Femur (tissue), 1 donor: ENCODE results near the gene ULK4.
"Not testable (repeated sequence)": the region's sequence is repeated elsewhere in the genome, so short reads cannot be mapped to it uniquely, and the experiment has no call there.

Experiments used
- DNase-seq: peaks from one replicate; pipeline ENCODE4 v3.0.0-alpha.2; 2017

Gene ULK4

GRCh38 chr3:41956574-41956973 lies 5.3 kb downstream of the ULK4 start:
- no peak for DNase-seq

GRCh38 chr3:41955192-41955591 lies 6.7 kb downstream of the ULK4 start:
- no peak for DNase-seq

GRCh38 chr3:41943311-41943843 lies 18.5 kb downstream of the ULK4 start:
- no peak for DNase-seq

- DNase-seq: no peak
Observed at GRCh38 chr3:41940393-41940792, 21.5 kb downstream of the ULK4 start.

- DNase-seq: no peak
Observed at GRCh38 chr3:41936384-41936783, 25.5 kb downstream of the ULK4 start.

- DNase-seq: no peak
Observed at GRCh38 chr3:41933154-41933676, 28.7 kb downstream of the ULK4 start.

GRCh38 chr3:41932464-41932863 lies 29.4 kb downstream of the ULK4 start:
- DNase-seq: no peak

- DNase-seq: no peak
Observed at GRCh38 chr3:41920406-41920965, 41.4 kb downstream of the ULK4 start.

GRCh38 chr3:41915353-41915752 lies 46.5 kb downstream of the ULK4 start:
- no peak for DNase-seq

GRCh38 chr3:41912280-41912679 lies 49.6 kb downstream of the ULK4 start:
- DNase-seq: no peak

GRCh38 chr3:41907330-41908073 lies 54.4 kb downstream of the ULK4 start:
- no peak for DNase-seq

GRCh38 chr3:41900265-41900664 lies 61.6 kb downstream of the ULK4 start:
- no peak for DNase-seq

- DNase-seq: no peak
Observed at GRCh38 chr3:41898631-41899030, 63.3 kb downstream of the ULK4 start.

GRCh38 chr3:41893977-41894376 lies 67.9 kb downstream of the ULK4 start:
- no peak for DNase-seq

GRCh38 chr3:41888368-41889076 lies 73.4 kb downstream of the ULK4 start:
- no peak for DNase-seq

GRCh38 chr3:41882956-41883355 lies 78.9 kb downstream of the ULK4 start:
- DNase-seq: no peak

GRCh38 chr3:41881233-41881821 lies 80.6 kb downstream of the ULK4 start:
- no peak for DNase-seq

- no peak for DNase-seq
Observed at GRCh38 chr3:41880387-41880786, 81.5 kb downstream of the ULK4 start.

GRCh38 chr3:41877741-41878140 lies 84.2 kb downstream of the ULK4 start:
- DNase-seq: not testable (repeated sequence)

- DNase-seq: no peak
Observed at GRCh38 chr3:41874022-41874421, 87.9 kb downstream of the ULK4 start.

GRCh38 chr3:41872157-41872556 lies 89.7 kb downstream of the ULK4 start:
- no peak for DNase-seq

- DNase-seq: no peak
Observed at GRCh38 chr3:41867533-41867932, 94.4 kb downstream of the ULK4 start.

- DNase-seq: no peak
Observed at GRCh38 chr3:41866298-41866697, 95.6 kb downstream of the ULK4 start.
